IMR-90 (cell line): ENCODE results near the gene TBX3.

Source experiments
- CTCF ChIP-seq: conservative IDR thresholded peaks from 2 replicates; pipeline ENCODE4 v1.5.1; 2012; ENCODE audit warnings: mild to moderate bottlenecking, low read depth, low read length, improper control_type of control experiment
- MAFK ChIP-seq: IDR thresholded peaks from 2 replicates; pipeline ENCODE4 v1.6.1; 2012; ENCODE audit warnings: low read depth, low read length, improper control_type of control experiment
- MAZ ChIP-seq: IDR thresholded peaks from 2 replicates; pipeline ENCODE4 v1.6.1; 2012; ENCODE audit warnings: low read depth, mild to moderate bottlenecking, low read length, improper control_type of control experiment, moderate library complexity, borderline replicate concordance

- TF ChIP-seq CTCF (no peak), MAFK (no peak), MAZ (no peak)
These were observed 45.1 kb downstream of the TBX3 start for GRCh38 chr12:114638790-114639435.
